Stimulated activated CD4-positive, alpha-beta T cell treated with anti-CD3 and anti-CD28 coated beads, Interleukin-4, amount 100 ng/mL, for 1 hour (primary cell): ENCODE measurements around the gene LRCH1.

ENCODE experiments used
- DNase-seq: peaks from one replicate; pipeline ENCODE4 v3.0.0-alpha.2; 2020

The LRCH1 gene

DNA sequence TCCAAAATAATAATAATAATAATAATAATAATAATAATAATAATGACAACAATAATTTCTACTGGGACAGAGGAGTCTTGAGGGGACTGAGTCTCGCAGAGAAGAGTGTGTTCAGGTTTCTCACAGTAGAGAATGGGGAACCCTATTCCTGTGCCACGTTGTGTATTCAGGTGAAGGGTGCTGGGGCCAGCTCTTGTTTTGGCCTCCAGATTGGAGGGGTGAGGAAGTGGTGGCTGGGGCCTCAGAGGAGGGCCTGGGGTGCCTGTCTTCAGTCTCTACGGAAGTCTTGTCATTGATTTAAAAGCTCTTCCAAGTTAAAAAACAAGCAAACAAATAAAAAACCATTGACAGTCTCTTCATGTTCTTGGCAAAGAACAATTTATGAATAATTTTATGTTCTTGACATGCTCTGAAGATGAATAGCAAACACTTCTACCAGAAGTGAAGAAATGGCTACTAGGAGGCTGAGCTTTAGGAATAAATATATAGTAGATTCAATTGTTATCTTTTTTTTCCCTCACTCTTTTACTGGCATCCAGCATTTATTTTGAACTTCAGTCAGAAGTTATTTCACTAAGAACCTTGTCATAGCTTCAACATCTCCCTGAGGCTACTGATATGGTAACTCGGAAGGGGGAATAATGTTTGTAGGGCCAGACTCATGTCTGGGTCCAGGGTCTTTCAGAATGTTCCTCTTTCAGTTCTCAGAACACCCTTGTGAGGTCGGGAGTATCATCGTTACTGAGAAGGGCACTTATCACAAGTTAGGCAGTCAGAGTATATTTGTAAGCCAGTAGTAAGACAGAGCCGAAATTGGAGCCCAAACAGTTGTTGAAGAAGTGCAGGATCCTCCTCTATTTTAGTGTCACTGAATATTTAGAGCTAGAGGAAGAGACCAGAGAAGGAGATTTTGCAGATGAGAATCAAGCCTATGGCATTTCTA is 13.1 kb downstream of the LRCH1 start:
- DNase-seq = no peak

DNA sequence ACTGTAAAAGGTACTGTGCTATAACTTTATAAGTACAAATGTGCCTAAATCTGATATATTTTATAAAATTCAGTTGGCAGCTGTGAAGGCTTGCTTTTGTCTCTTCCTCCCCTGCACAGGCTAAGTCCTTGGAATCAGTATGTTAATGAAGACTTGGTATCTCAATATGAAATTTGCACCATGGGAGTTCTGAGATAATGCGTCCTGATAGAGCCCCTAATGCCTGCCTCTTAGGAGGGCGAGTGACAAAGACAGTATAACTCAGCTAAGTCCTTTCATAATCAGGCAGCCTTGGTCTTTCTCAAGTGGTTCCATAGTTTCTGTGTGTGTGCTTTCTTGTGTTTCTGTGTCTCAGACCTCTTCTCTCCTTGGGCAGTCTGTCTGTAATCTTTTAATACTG is 14.7 kb downstream of the LRCH1 start:
- DNase-seq = no peak

DNA sequence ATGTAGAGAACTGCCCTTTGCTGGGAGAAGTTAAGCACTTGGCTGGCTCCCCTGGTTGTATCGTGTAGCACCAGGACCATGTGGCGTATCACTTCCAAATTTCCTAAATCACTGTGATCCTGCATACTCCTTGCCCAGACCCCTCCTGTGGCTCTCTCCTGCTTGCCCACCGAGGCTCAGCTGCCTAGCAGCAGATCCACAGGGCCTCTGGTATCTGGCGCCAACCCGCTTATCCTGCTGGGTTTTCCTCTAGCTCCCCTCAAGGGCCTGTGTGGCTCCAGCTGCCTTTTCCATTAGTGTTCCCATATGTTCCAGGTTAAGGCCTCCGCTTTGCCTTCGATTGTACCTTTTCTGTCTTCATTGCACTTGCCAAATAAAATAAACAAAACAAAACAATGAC is 16.5 kb downstream of the LRCH1 start:
- DNase-seq = no peak

DNA sequence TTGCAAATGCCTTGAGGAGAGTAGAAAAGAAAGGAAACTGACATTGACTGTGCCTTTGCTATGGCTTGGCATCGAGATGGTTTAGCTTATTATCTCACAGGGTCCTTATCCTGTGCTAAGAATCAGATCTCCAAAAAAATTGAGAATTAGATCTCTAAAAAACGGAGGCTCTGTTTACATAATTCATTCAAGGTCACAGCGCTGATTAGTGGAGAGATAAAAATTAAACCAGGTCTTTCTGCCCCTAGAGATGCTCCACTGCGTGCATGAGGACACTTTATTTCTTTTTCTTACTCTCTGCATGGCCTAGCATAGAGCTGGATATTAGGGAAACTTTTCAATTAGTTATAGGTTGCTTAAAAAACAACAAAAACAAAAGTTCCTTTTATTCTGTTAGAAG is 17.3 kb downstream of the LRCH1 start:
- DNase-seq = no peak

DNA sequence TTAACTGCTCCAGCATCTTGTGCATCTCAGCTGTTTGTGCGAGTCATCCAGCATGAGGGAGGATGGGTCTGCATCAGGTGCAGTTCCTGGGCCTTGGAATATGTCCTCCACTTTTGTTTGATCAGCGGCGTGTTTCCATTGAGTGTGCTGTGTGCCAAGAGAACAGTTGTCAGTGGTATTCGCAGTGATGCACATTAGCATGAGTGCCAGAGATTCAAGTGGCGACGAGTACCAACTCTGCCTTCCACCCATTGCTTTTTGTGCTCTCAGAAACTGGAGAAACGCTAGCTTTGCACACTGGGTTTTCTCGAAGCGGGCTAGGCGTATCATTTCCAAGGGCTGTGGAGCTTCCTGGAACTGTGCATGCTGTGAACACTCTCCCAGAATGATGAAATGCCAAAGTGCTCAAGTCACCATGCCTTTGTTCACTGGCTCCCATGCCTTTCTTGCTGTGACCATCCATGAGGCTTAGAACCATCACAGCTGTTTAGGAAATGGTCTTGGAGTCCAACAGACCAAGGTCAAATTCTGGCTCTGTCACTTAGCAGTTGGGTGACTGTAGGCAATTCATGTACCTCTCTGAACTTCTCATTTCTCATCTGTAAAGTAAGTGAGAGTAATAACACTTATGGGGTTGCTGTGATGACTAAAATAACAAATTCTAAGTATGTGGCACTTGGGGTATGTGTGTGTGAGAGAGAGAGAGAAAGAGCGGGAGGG is 18.4 kb downstream of the LRCH1 start:
- DNase-seq = no peak

DNA sequence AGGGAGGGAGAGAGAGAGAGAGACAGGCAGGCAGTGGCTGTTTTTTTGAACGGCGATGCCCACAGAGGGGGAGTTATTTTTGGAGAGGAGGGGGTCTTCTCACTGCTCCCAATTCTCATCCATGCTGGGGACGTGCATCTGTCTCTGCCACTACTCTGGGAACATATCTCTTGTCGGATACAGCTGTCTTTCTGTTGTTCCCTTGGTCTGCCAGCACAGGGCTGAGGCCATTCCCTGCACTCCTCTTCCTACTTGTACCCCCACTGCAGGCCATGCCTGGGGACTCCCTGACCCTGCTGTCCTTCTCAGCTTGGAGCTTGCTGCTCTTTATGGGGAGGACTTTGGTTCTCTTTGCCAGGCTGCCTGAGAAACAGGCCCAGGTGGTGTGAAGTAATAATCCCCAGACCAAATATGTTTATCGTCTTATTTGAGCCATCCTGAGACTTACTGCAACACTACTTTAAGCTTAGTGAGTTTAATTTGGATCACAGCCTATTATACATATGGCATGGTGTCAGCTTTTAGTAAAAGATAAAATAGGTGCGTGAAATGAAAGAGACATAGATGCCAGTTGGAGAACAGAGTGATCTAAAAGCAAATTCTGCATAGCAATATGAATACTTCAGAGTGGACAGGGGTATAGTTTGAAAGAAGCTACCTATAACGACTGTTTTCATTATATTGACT is 19.1 kb downstream of the LRCH1 start:
- DNase-seq = no peak

DNA sequence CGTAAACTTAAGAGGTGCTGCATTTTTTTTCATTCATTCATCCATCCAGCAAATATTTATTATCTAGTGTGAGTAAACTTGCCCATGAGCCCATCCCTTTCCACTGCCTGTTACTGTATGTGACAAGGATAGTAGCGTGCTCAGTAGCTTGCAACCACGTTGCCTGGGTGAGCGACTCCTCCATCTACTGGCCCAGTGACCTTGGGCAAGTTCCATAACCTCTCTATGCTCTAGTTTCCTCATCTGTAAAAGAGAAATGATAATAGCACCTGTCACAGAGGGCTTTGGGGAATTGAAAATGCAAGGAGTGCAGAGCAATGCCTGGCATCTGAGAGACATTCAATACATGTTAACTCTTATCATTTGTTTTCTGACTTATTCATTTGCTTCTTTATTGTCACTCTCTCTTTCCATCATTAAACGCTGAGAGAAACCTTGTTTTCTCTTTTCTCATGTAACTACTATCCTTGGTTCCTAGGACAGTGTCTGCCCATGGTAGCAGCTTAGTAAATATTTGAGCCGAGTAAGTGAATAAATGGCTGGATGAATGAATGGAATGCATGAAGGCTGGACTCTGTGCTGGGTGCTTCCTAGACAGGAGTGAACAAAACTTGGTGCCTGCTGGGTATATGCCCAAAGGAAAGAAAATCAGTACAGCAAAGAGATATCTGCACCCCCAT is 19.9 kb downstream of the LRCH1 start:
- DNase-seq = no peak

DNA sequence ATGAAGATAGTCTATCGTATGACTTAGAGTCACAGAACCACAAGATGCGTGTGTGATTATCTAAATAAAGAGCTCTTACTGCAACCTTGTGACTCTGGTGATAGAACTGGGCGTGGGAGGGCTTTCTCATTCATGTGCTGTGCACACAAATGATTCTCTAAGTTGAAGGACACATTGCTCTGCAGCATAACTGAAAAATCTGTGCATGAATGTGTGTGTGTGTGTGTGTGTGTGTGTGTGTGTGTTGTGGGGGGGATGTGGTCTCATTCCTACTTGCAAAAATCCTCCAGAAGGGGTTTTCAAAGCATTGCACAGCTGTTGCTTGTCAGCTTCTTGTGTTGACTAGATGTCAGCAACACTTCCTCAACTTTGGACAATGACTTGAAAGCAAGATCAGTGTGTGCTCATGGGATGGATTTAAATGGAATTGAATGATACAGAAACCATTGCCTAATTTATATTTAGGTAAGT is 22.4 kb downstream of the LRCH1 start:
- no peak for DNase-seq

DNA sequence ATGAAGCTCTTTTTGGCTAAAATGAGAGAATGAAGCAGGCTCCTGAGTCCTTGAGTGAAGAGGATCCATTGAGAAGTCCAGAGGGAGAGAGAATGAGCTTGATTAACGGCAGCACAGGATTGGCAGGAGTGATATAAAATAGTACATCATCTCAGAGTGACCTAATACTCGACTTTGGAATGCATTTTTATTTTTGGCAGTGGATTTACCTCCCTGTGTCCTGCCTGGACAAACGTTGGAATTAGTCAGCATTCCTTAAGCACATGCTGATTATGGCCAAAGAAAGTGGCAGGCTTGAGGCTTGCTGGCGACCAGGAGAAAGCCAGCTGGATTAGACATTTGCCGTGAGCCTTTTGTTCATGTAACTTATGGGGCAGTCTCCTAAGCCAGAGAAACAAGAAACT is 22.9 kb downstream of the LRCH1 start:
- DNase-seq = no peak

DNA sequence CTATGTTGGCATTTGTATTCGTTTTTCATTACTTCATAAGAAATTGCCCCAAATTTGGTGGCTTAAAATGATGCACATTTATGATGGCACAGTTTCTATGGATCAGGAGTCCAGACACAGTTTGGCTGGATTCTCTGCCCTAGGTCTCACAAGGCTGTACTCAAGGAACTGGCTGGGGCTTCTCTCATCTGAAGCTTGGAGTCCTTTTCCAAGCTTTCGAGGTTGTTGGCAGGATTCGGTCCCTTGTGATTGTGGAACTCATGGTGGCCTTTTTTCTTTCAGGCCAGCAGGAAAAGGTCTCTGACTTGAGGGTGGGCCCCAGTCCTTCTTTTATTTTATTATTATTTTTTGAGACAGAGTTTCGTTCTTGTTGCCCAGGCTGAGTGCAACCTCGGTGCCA is 23.8 kb downstream of the LRCH1 start:
- no peak for DNase-seq

DNA sequence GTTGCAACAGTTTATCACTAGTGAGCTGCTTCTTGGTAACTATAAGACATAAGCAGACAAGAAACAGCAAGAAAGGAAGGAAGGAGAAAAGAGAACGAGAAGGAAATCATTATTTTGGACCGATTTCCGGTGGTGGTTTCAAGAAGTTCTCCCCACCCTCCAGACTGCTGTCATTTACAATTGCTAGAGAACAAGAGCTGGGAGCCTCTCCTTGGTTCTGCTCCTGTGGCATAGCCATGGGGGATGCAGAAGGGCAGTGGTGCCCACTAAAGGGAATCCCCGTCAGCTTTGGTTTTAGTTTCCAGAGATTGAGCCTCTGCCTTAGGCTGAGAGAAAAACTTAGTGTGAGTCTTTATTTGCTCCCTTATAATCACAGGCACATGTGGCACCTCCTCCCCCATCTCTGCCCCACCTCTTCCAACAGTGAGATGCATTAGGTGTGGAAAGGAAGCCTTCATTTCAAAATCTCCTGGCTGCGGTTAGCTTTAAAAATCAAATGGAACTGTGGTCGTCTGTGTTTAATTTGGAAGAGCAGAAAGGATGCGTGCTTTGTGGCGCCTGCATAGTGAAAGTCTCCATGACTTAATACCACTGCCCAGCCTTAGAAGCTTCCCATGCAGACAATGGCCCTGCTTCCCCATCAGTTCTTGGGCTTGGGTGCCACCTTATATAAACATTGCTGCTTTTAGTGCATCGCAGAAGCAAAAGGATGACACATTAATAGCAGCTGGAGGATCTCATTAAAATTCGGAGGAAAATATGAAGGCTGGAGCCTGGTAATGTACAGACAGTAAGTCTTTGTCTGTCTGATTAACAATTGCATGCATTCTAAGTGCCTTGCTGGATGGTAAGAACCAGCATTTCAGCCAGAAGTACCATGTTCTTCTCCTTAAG is 25.0 kb downstream of the LRCH1 start:
- DNase-seq = no peak

DNA sequence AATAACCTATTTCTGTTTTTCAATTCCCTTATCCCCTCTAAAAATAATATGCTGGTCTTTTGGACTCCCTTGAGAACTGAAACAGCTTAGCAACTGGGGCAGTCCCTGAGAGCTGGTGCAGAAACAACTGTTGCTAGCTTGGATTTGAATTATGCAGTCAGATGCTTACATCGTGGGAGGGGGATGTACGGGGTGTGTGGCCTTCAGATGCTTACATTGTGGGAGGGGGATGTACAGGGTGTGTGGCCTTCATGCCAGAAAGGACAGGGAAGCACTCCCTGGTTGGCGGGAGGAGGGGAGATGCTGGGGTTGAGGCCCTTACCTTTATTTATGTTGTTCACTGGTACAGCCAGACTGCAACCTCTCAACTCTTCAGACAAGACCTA is 25.6 kb downstream of the LRCH1 start:
- peak; percentile 13 for DNase-seq

DNA sequence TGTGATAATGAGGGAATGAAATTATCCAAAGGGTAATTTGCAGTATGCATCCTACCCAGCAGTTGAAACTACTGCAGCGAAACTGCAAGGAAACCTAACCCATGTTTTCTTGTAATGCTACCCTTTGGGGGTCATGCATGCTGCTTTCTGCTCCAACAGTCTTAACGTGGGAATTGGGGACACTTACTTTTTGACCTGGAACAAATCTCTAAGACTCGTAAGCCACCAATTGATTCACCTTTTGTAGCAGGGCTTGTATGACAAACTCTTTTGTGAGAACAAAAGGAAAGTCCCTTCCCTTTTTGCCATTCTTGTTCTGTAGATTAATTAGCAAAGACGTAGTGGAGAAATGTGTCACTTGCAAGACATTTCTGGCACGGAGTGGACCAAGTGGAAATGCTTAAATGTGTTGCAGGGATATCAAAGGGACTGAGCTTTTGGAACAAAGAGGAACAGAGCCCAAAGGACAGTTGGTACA is 27.4 kb downstream of the LRCH1 start:
- no peak for DNase-seq

DNA sequence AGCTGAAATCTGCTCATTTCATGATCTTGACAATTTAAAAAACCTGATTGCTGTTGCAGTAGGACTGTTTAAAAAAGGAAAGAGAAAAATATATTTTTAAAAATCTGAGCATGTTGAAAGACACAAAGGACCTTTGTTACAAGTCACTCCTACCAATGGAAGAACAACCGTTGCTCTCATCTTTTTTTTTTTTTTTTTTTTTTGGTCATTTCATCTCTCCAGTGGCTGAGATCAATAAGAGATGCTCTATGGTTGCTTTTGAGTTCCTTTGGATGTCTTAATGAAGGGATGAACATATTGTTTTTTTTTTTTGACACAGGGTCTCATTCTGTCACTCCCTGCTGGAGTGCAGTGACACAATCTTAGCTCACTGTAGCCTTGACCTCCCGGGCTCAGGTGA is 29.2 kb downstream of the LRCH1 start:
- DNase-seq = no peak

DNA sequence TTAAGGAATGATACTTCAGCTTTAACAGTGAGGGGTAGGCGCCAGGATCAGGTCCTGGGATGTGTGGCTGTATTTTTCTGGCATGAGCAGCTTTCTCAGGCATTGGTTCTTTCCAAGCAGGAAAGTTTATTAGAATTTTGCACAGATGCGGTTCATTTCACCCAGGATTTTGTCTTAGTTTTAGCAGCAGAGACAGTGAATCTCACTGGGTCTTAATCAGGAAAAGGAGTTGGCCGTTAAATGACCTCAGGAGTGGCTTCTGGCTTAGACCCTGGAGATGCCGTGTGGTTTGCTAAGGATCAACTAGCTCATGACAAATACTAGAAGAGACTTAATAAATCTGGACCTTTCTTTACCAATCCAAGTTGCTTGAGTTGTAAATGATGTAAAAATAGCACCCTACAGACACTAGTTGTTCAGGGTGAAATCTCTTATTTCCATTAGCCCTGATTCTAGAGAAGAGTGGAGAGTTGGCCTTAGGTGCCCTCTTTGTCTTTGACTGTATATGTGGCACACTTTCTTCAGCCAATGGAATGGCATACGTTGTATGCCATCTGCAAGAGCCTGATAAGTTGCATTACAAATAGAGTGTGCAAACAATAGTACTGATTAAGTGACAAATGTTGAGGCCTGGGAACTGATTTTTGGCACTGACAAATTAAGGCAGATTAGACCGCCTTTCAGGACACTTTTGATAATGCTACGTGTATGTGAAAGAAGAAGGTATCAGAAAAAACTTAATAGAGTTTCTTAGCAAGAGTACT is 34.0 kb downstream of the LRCH1 start:
- no peak for DNase-seq

DNA sequence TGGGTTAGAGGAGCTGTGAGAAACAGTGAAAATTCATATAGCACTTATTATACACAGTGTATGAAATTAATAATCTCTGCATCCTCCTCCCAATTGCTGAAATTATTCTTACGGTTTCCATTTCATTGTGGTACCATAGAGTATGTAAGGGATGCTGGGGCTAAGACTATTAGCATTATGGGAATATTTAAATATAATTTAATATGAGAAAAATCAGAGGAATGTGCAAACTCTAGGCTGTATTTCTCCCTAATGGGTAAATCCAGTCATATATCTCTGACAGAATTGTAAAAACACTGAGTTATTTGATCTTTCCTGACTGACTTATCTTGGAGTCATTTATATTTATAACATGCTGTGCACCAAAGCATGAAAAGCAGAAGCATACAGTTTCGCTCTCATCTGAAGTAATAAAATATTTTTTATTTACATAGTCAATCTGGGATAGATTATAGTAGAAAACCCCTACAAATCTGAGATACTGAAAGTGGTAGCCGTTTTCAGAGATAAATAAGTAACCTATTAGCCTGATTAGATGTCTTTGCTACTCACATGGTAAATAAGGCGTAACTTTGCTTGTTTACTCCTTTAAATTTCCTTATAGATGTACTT is 34.9 kb downstream of the LRCH1 start:
- no peak for DNase-seq

DNA sequence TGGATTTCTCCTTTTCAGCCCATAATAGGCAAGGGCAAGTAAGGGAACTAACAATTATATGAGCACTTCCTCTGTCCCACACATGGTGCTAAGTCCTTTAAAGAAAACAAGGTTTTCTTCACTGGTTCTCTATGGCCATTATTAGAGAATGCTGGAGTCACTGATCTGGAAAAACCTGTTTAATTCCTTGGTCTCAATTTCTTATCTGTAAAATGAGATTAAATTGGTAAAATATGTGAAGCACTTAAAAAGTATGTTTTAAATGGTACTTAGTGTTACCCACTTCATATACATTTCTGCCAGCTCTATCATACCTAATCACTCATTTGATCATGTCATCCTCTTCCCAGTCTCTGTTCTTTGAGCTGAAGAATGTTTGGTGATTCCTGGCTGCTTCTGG is 39.4 kb downstream of the LRCH1 start:
- no peak for DNase-seq

DNA sequence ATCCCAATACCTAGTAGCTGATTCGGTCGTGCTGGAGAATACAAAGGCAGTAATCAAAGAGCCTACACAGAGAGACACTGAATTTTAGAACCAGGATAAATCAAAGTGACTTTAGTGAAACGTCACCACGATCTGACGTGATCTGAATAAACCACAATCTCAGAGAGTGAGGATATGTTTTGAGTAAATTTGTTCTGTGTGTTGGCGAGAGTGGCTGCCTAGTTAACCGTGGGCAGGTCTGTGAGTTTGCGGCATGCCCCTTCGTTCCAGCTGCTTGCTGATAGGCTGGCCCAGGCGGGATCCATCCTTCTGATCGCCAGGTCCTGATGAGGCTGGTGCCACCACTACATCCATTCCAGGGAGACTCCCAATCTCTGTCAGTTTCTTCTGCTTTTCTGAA is 40.4 kb downstream of the LRCH1 start:
- peak; percentile 40 for DNase-seq

DNA sequence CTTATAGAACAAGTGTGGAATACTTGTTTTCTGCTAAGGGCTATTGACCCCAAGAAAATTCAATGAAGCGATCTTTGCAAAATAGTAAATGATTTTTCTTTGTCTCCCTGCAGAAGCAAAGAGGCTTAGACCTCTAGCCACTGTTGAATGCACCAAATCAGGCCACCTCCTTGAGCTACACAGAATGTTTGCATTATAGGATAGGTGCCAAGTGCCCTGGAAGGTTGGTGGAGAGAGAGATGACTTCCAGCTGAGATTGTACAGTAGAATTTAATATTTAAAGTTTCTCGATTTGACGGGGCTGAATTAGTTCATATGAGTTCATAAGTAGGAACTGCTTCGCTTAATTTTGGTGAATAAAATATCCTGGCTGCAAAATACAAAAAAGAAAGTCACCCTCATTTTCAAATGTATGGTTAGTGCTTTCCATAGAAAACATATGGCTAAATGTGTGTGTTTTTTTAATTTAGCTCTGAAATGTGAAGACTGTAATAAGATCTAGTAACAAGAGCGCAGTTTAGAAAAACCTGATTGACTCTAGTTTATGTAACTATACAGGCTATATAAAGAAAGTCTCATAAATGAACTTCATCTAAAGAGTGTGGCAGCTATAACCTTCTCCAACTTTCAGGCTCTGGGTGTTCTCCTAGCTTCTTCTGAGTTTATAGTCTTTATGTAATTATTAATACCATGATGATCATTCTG is 41.6 kb downstream of the LRCH1 start:
- DNase-seq = no peak
